HFFc6 (cell line): ENCODE measurements around the gene MAP7D3. TPM values are rescaled to one million over a fixed set of nuclear protein-coding genes. Genes with fewer than 3 reads are reported as not detected.

Experiments used
- DNase-seq: peaks from one replicate; pipeline ENCODE4 v3.0.0-alpha.2; 2018
- H3K27ac Mint-ChIP-seq: 2 replicates; pipeline ENCODE4 v1.8.0; 2020; ENCODE audit warnings: mild to moderate bottlenecking, mixed read lengths
- H3K27me3 Mint-ChIP-seq: 2 replicates; pipeline ENCODE4 v1.8.0; 2021; ENCODE audit warnings: mild to moderate bottlenecking, moderate library complexity, mixed read lengths; ENCODE audit not compliant: insufficient read depth
- H3K36me3 Mint-ChIP-seq: 2 replicates; pipeline ENCODE4 v1.8.0; 2021; ENCODE audit warnings: low read depth, mixed read lengths
- H3K4me1 Mint-ChIP-seq: 2 replicates; pipeline ENCODE4 v1.8.0; 2020; ENCODE audit warnings: low read depth, mixed read lengths
- H3K4me3 Mint-ChIP-seq: 2 replicates; pipeline ENCODE4 v1.8.0; 2020; ENCODE audit warnings: mild to moderate bottlenecking, moderate library complexity, mixed read lengths
- H3K9me3 Mint-ChIP-seq: 2 replicates; pipeline ENCODE4 v1.8.0; 2020; ENCODE audit warnings: mild to moderate bottlenecking, mixed read lengths
- total RNA-seq, 6 experiments: library from RNA; stranded (reverse); fragmentation: NEBNext Ultra II Directional; extraction: Animal tissue kit (Norgen Biotek cat#: 25700); gene quantifications; 2 replicates in 1 of 6; 3 replicates in 5 of 6; pipeline ENCODE4 v1.2.3, GENCODE V29; 2021
- TF ChIP-seq, protein P1 (sequence below): fragments of 200-600 bp; sonication (generic); IDR thresholded peaks from 2 replicates; pipeline ENCODE4 v1.5.0; 2021; ENCODE audit warnings: antibody characterized with exemption, mild to moderate bottlenecking

Gene MAP7D3
- total RNA-seq, 6 experiments from 2014 or later = 26.9 to 30.5 (median 28.7) TPM

DNA sequence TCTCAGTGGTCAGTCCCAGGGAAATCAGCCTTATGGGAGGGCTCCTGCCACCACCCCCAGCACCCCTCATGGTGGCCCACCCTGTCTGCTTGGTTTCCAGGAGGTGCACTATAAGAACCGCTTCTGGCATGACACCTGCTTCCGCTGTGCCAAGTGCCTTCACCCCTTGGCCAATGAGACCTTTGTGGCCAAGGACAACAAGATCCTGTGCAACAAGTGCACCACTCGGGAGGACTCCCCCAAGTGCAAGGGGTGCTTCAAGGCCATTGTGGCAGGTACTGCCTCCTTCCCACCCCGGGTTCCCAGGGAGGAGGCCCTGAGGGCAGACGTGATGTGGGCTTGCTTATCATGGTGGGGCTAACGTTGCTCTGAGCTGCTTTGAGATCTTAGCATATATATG is 44.3 kb downstream of the MAP7D3 start:
- Mint-ChIP-seq H3K36me3 (peaks cover 18% of the 10 kb centered on the region), H3K27ac (no peak overlapping the region), H3K4me3 (no peak overlapping the region), H3K27me3 (no peaks in the 10 kb centered on the region), H3K4me1 (peaks cover 55% of the 10 kb centered on the region), H3K9me3 (no peaks in the 10 kb centered on the region)
- TF ChIP-seq, protein P1, sequence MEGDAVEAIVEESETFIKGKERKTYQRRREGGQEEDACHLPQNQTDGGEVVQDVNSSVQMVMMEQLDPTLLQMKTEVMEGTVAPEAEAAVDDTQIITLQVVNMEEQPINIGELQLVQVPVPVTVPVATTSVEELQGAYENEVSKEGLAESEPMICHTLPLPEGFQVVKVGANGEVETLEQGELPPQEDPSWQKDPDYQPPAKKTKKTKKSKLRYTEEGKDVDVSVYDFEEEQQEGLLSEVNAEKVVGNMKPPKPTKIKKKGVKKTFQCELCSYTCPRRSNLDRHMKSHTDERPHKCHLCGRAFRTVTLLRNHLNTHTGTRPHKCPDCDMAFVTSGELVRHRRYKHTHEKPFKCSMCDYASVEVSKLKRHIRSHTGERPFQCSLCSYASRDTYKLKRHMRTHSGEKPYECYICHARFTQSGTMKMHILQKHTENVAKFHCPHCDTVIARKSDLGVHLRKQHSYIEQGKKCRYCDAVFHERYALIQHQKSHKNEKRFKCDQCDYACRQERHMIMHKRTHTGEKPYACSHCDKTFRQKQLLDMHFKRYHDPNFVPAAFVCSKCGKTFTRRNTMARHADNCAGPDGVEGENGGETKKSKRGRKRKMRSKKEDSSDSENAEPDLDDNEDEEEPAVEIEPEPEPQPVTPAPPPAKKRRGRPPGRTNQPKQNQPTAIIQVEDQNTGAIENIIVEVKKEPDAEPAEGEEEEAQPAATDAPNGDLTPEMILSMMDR = no peak
- no peak for DNase-seq

DNA sequence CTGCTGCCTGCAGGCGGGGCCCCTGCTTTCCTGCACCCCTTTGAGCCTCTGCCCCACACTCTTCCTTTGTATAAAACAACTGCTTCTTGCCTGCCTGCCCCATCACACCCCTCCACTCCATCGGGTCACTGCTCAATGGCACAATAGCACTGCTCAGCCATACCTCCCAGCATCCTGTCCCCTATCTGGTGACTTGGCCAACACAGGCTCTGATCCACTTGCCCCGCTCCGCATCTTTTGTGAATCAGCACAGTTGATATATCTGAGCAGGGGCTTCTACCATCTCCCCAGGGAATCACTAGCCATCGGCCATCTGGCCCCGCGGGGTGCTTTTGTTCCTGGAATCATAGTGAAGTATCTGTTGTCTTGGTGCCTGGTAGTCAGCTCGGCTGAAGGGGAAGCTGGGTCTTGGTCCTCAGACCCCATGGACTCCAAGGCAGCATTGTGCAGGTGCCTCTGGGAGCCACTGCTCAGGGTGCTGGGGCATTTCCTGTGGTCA is 45.3 kb downstream of the MAP7D3 start:
- Mint-ChIP-seq H3K36me3 (peaks cover 22% of the 10 kb centered on the region), H3K9me3 (no peaks in the 10 kb centered on the region), H3K4me3 (no peak overlapping the region), H3K27ac (peak overlapping the region; percentile 59), H3K27me3 (no peaks in the 10 kb centered on the region), H3K4me1 (peaks cover 65% of the 10 kb centered on the region)
- TF ChIP-seq, protein P1 = no peak
- no peak for DNase-seq

DNA sequence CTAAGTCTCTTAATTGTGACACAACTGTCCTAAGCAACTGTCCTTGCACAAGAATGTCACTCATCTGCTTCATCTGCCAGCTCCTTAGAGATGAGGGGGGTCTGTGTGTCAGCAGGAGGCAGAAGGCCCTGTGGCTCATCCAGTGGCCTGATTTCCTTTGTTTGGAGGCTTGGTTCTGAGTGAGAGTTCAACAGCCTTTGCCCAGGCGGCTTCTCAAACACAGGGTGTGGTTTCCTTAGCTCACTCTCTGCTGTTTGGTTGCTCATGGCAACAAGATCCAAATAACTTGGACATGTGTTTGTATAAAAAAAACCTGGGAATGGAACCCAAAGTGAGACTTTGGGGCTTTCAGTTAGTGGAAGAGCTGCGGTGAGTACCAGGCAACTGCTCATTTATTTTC is 46.6 kb downstream of the MAP7D3 start:
- H3K27ac Mint-ChIP-seq = peak overlapping the region; percentile 93
- peak; percentile 74 for DNase-seq
- H3K36me3 Mint-ChIP-seq = peaks cover 16% of the 10 kb centered on the region
- TF ChIP-seq, protein P1 = no peak
- H3K9me3 Mint-ChIP-seq = no peaks in the 10 kb centered on the region
- H3K4me3 Mint-ChIP-seq = peak overlapping the region; percentile 59; the same call in 1 of the 2 replicates
- no peaks in the 10 kb centered on the region for H3K27me3 Mint-ChIP-seq
- H3K4me1 Mint-ChIP-seq = peaks cover 67% of the 10 kb centered on the region

DNA sequence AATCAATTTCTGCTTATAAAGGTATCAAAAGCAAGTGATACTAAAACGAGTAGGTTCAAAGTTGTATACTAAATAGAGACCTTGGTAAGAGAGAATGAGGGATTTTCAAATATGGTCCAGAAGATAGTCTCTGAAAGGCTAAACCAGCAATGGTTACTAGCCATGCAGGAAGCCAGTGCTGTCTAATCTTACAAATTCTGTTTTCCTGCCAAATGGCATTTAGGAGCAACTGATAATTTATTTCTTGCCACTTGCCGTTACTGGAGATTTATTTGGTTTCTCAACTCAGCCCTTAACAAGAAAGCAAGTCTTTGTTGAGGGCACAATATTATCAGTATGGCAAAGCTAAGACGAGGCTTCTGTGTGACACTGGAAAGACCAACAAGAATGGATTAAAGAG is 47.2 kb downstream of the MAP7D3 start:
- H3K36me3 Mint-ChIP-seq = peaks cover 17% of the 10 kb centered on the region
- H3K27ac Mint-ChIP-seq = peak overlapping the region; percentile 93
- DNase-seq = no peak
- no peak overlapping the region for H3K4me3 Mint-ChIP-seq
- TF ChIP-seq, protein P1 = no peak
- peaks cover 65% of the 10 kb centered on the region for H3K4me1 Mint-ChIP-seq
- no peaks in the 10 kb centered on the region for H3K9me3 Mint-ChIP-seq
- no peaks in the 10 kb centered on the region for H3K27me3 Mint-ChIP-seq

DNA sequence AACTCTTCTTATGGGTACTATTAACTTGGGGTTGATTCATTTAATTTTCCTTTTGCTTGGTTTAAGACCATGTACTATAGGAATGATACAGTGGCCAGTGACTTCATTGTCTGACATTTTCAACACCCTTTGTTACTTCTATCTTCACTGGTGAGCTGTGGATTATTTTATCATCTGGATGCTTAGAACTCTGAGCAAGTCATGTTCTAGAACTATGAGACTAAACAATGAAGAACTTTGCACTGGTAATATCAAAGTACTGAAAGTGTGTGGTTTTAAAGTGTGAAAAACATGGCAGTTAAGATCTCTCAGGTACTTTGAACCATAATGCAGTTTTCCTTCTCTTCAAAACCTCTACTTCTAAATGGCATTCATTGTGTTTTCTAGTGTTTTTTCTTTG is 47.8 kb downstream of the MAP7D3 start:
- Mint-ChIP-seq H3K27me3 (no peaks in the 10 kb centered on the region), H3K36me3 (peaks cover 21% of the 10 kb centered on the region), H3K9me3 (no peaks in the 10 kb centered on the region), H3K4me3 (peak overlapping the region; percentile 63), H3K4me1 (peaks cover 67% of the 10 kb centered on the region), H3K27ac (peak overlapping the region; percentile 73)
- DNase-seq = no peak
- TF ChIP-seq, protein P1 = no peak

DNA sequence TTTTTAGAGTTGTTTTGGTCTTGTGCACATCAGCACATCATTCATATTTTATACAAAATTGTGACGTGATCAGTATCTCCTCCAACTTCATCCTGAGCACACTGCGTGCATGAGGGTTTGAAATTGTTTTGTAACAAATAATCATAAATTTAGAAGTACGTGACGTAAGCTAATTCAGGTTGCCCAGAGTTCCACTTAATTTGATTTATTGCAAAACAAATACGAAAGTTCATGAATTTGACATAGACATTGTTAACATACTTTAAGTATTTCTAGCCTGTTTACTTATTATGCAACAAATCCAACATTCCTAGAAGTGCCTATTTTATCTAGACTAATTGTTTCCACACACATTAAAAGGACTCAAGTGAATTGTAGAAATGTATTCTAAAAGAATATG is 48.3 kb downstream of the MAP7D3 start:
- DNase-seq = peak; percentile 57
- Mint-ChIP-seq H3K36me3 (peaks cover 26% of the 10 kb centered on the region), H3K27me3 (no peaks in the 10 kb centered on the region; the same call in 1 of the 2 replicates), H3K27ac (peak overlapping the region; percentile 73), H3K4me3 (peak overlapping the region; percentile 63), H3K4me1 (peaks cover 71% of the 10 kb centered on the region), H3K9me3 (no peaks in the 10 kb centered on the region)
- TF ChIP-seq, protein P1 = no peak
